Sigmoid colon (tissue), 3 donors: Measurements from ENCODE around the gene WNT9B.

ENCODE experiments used
- CTCF ChIP-seq, 4 experiments: fragments of 450-650 bp in 3 of 4; fragments of 200-600 bp in 1 of 4; IDR thresholded peaks; one replicate each; pipeline ENCODE4 v1.5.1; 2016 to 2019; ENCODE audit warnings: antibody characterized with exemption in 4 of 4, mild to moderate bottlenecking in 3 of 4, moderate library complexity in 2 of 4
- POLR2A ChIP-seq, 2 donors: fragments of 450-650 bp; IDR thresholded peaks; one replicate each; pipeline ENCODE4 v1.6.1; 2016; ENCODE audit warnings: antibody characterized with exemption in 2 of 2, mild to moderate bottlenecking in 2 of 2, moderate library complexity in 2 of 2

- TF ChIP-seq POLR2A (IDR thresholded peaks at IDR 0.05) (no peak), CTCF (IDR thresholded peaks at IDR 0.05) (no peak)
Measured at GRCh38 chr17:46818316-46818928, 33.0 kb upstream of the WNT9B start, which contains the start of gene WNT3.
